Measurements from ENCODE around the gene MYL4.

- TF ChIP-seq POLR2AphosphoS5 (IDR thresholded peaks at IDR 0.05; ENCODE audit: low read depth, low read length) (no peak; the same call in 1 of the 2 replicates), POLR2A (IDR thresholded peaks at IDR 0.05; ENCODE audit: low read depth, low read length) (peak; percentile 61), TAF1 (IDR thresholded peaks at IDR 0.05; ENCODE audit: low read depth, low read length) (peak; percentile 29; the same call in 1 of the 2 replicates), SPI1 (IDR thresholded peaks at IDR 0.05; ENCODE audit: low read depth, low read length) (no peak), POU2F2 (IDR thresholded peaks at IDR 0.05; ENCODE audit: low read depth, low read length) (no peak)
Observed at GRCh38 chr17:47188271-47188875, 20.8 kb upstream of the MYL4 start.
